Liver (tissue), 3 donors: ENCODE data around the gene DERA.

Experiments used
- CTCF ChIP-seq: fragments of 150-350 bp; IDR thresholded peaks from 2 replicates; pipeline ENCODE4 v1.5.1; 2017; ENCODE audit warnings: improper control_type of control experiment, low read depth, low read length; ENCODE audit not compliant: missing input control
- EGR1 ChIP-seq, 2 donors: IDR thresholded peaks; 2 replicates each; pipeline ENCODE4 v1.6.1; 2016 to 2018; ENCODE audit warnings: antibody characterized with exemption in 2 of 2, low read depth in 2 of 2
- GABPA ChIP-seq, 2 donors: IDR thresholded peaks in 1 of 2; conservative IDR thresholded peaks in 1 of 2; 2 replicates each; pipeline ENCODE4 v1.6.1; 2016; ENCODE audit warnings: antibody characterized with exemption in 2 of 2, mild to moderate bottlenecking in 1 of 2, moderate library complexity in 1 of 2
- HNF4G ChIP-seq: IDR thresholded peaks from 2 replicates; pipeline ENCODE4 v1.6.1; 2016; ENCODE audit warnings: antibody characterized with exemption
- MAX ChIP-seq: IDR thresholded peaks from 2 replicates; pipeline ENCODE4 v1.6.1; 2016; ENCODE audit warnings: antibody characterized with exemption
- NR2F2 ChIP-seq: IDR thresholded peaks from 2 replicates; pipeline ENCODE4 v1.6.1; 2016; ENCODE audit warnings: antibody characterized with exemption
- RAD21 ChIP-seq, 2 donors: IDR thresholded peaks; 2 replicates each; pipeline ENCODE4 v1.6.1; 2016; ENCODE audit warnings: antibody characterized with exemption in 2 of 2, mild to moderate bottlenecking in 2 of 2
- REST ChIP-seq: IDR thresholded peaks from 2 replicates; pipeline ENCODE4 v1.6.1; 2016; ENCODE audit warnings: antibody characterized with exemption, mild to moderate bottlenecking
- SP1 ChIP-seq: IDR thresholded peaks from 2 replicates; pipeline ENCODE4 v1.6.1; 2018; ENCODE audit warnings: antibody characterized with exemption, mild to moderate bottlenecking
- TAF1 ChIP-seq: conservative IDR thresholded peaks from 2 replicates; pipeline ENCODE4 v1.6.1; 2016; ENCODE audit warnings: antibody characterized with exemption, mild to moderate bottlenecking
- YY1 ChIP-seq: IDR thresholded peaks from 2 replicates; pipeline ENCODE4 v1.6.1; 2016; ENCODE audit warnings: antibody characterized with exemption, mild to moderate bottlenecking
- ZBTB33 ChIP-seq: IDR thresholded peaks from 2 replicates; pipeline ENCODE4 v1.6.1; 2016; ENCODE audit warnings: antibody characterized with exemption
- TF ChIP-seq, protein P1 (sequence below): IDR thresholded peaks from 2 replicates; pipeline ENCODE4 v1.6.1; 2016; ENCODE audit warnings: antibody characterized with exemption
- donor health status: healthy.
- donor health status: healthy.

DNA sequence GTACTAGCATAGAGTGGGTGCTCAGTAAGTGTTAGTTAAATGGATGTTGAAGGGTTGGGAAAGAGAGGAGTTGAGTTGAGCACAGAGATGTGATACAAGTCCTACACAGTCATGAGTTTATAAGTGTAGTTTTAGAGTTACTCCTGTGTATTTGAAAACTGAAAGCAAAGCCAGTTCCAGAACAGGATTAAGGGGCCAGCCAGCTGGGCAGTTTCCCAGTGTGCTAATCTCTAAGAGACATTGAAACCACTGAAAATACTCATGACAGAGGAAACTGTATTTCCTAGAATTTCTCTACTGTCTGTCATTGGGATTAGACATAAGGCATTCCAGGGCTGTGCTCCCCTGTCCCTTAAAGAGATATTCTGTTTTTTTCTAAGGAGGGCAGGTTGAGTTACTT is 101.0 kb downstream of the DERA start:
- TF ChIP-seq RAD21 (IDR thresholded peaks at IDR 0.05) (peak; percentile 16 to 36), GABPA (IDR thresholded peaks at IDR 0.05 in 1 of 2, conservative IDR thresholded peaks at IDR 0.05 in 1 of 2) (no peak), CTCF (no peak), EGR1 (IDR thresholded peaks at IDR 0.05; ENCODE audit: low read depth in 2 of 2) (no peak), MAX (no peak), YY1 (peak; percentile 11), TAF1 (no peak), REST (no peak), ZBTB33 (no peak), SP1 (peak; percentile 46), NR2F2 (no peak), HNF4G (no peak)
- TF ChIP-seq, protein P1, sequence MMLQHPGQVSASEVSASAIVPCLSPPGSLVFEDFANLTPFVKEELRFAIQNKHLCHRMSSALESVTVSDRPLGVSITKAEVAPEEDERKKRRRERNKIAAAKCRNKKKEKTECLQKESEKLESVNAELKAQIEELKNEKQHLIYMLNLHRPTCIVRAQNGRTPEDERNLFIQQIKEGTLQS = no peak
